B cell (primary cell): ENCODE measurements around the gene CEP89. TPM values are rescaled to one million over a fixed set of nuclear protein-coding genes. Genes with fewer than 3 reads are reported as not detected.
"Not testable (repeated sequence)": the region's sequence is repeated elsewhere in the genome, so short reads cannot be mapped to it uniquely, and the experiment has no call there.

Source experiments
- ATAC-seq: fragments of 200-7000 bp; cut with Tn5 transposase; one replicate; pipeline ENCODE4 v1.10.0; 2021; ENCODE audit warnings: low read depth, mild to moderate bottlenecking, moderate number of reproducible peaks, moderate library complexity
- CTCF ChIA-PET: fragments of 350-600 bp; sonication (Branson Sonifier 250); formaldehyde crosslinking; loops from one replicate; lab custom pipeline; 2021; ENCODE audit warnings: antibody characterized with exemption, inconsistent platforms; lab: Charles Lee
- POLR2A ChIA-PET: fragments of 350-600 bp; sonication (Branson Sonifier 250); formaldehyde crosslinking; loops from one replicate; lab custom pipeline; 2021; ENCODE audit warnings: antibody characterized with exemption; lab: Charles Lee
- DNase-seq: peaks from one replicate; pipeline ENCODE4 v3.0.0; 2013
- H2AFZ ChIP-seq: 2 replicates; pipeline ENCODE4 v1.6.1; 2012; ENCODE audit warnings: mild to moderate bottlenecking, low read depth, low read length; ENCODE audit not compliant: insufficient read depth, poor library complexity, severe bottlenecking
- H3K27ac ChIP-seq, 2 donors: 1 replicate in 1 of 2; 2 replicates in 1 of 2; pipeline ENCODE4 v1.5.1; 2012 to 2013; ENCODE audit warnings: low read length in 2 of 2, mild to moderate bottlenecking in 2 of 2, moderate library complexity in 1 of 2
- H3K27me3 ChIP-seq, 4 experiments: fragments of 200-600 bp in 1 of 4; sonication (generic) in 1 of 4; replicated peaks in 1 of 4; 1 replicate in 2 of 4; 2 replicates in 2 of 4; pipeline versions ENCODE4 v1.6.1 to v1.7.0; 2013 to 2016; ENCODE audit warnings: low read length in 3 of 4, mild to moderate bottlenecking in 2 of 4, mixed read lengths in 1 of 4, moderate library complexity in 1 of 4; ENCODE audit not compliant: insufficient read depth in 4 of 4, control insufficient read depth in 3 of 4; ENCODE audit errors: control extremely low read depth in 1 of 4
- H3K36me3 ChIP-seq, 2 experiments: replicated peaks in 1 of 2; 1 replicate in 1 of 2; 2 replicates in 1 of 2; pipeline versions ENCODE4 v1.6.1 to v1.7.1; 2013; ENCODE audit warnings: low read length in 1 of 2; ENCODE audit not compliant: insufficient read depth in 2 of 2, control insufficient read depth in 1 of 2; ENCODE audit errors: control extremely low read depth in 1 of 2, extremely low read depth in 1 of 2
- H3K4me1 ChIP-seq, 2 donors: fragments of 200-600 bp in 1 of 2; sonication (generic) in 1 of 2; 1 replicate in 1 of 2; 2 replicates in 1 of 2; pipeline versions ENCODE4 v1.5.1 to v1.6.1; 2013 to 2017; ENCODE audit warnings: low read length in 2 of 2; ENCODE audit not compliant: control insufficient read depth in 2 of 2, insufficient read depth in 2 of 2
- H3K4me2 ChIP-seq: replicated peaks from 2 replicates; pipeline ENCODE3; 2012; ENCODE audit warnings: mild to moderate bottlenecking, low read depth, low read length; ENCODE audit not compliant: poor library complexity, severe bottlenecking
- H3K4me3 ChIP-seq, 5 experiments: fragments of 200-600 bp in 1 of 5; sonication (generic) in 1 of 5; 1 replicate in 3 of 5; 2 replicates in 2 of 5; pipeline versions ENCODE4 v1.5.1 to v1.7.0; 2011 to 2016; ENCODE audit warnings: low read length in 4 of 5, mild to moderate bottlenecking in 4 of 5, low read depth in 2 of 5, control low read depth in 1 of 5, moderate library complexity in 1 of 5; ENCODE audit not compliant: insufficient read depth in 1 of 5; ENCODE audit errors: control extremely low read depth in 1 of 5, extremely low read depth in 1 of 5
- H3K79me2 ChIP-seq: fragments of 200-600 bp; sonication (generic); one replicate; pipeline ENCODE4 v1.6.0; 2016; ENCODE audit warnings: low read length; ENCODE audit not compliant: control insufficient read depth, insufficient read depth
- H3K9ac ChIP-seq: fragments of 200-600 bp; sonication (generic); 2 replicates; pipeline ENCODE4 v1.6.1; 2017; ENCODE audit warnings: mild to moderate bottlenecking, low read length, moderate library complexity
- H3K9me3 ChIP-seq, 3 donors: one replicate each; pipeline versions ENCODE4 v1.6.1 to v1.7.1; 2013; ENCODE audit warnings: low read length in 2 of 3; ENCODE audit not compliant: control insufficient read depth in 2 of 3, insufficient read depth in 1 of 3; ENCODE audit errors: control extremely low read depth in 1 of 3
- H4K20me1 ChIP-seq: 2 replicates; pipeline ENCODE4 v1.6.0; 2012; ENCODE audit warnings: mild to moderate bottlenecking, low read length; ENCODE audit not compliant: insufficient read depth, control insufficient read depth, poor library complexity, severe bottlenecking
- H3K27ac Mint-ChIP-seq: one replicate; pipeline ENCODE4 v1.8.0; 2021; ENCODE audit warnings: mixed read lengths
- H3K27me3 Mint-ChIP-seq: one replicate; pipeline ENCODE4 v1.8.0; 2021; ENCODE audit warnings: mixed read lengths
- H3K4me1 Mint-ChIP-seq: one replicate; pipeline ENCODE4 v1.8.0; 2021; ENCODE audit warnings: mixed read lengths
- H3K4me3 Mint-ChIP-seq: one replicate; pipeline ENCODE4 v1.8.0; 2021; ENCODE audit warnings: mixed read lengths
- H3K9me3 Mint-ChIP-seq: one replicate; pipeline ENCODE4 v1.8.0; 2022; ENCODE audit warnings: mixed read lengths; ENCODE audit not compliant: insufficient read depth
- EZH2 ChIP-seq: IDR thresholded peaks from 2 replicates; pipeline ENCODE4 v1.6.1; 2012; ENCODE audit warnings: borderline replicate concordance, low read depth, mild to moderate bottlenecking, moderate library complexity, low read length; ENCODE audit not compliant: insufficient read depth, poor library complexity, severe bottlenecking
- WGBS: methylation state at CpG from one replicate; pipeline ENCODE4 v1.1.5; 2013; ENCODE audit warnings: missing lambda C conversion rate; ENCODE audit not compliant: insufficient coverage; 5-methylcytosine and 5-hydroxymethylcytosine counted together
- intact Hi-C: fragments of 100-400 bp; cut with micrococcal nuclease; formaldehyde crosslinking; loops from one replicate; pipeline ENCODE4 v1.10.0; 2022
- polyA plus RNA-seq: library from polyadenylated mRNA; depleted of rRNA; stranded (reverse); fragments of >200 nt; gene quantifications from 2 replicates; pipeline ENCODE4 v1.2.3, GENCODE V29; 2012
- total RNA-seq, 2 donors: library from RNA; stranded (reverse); fragments of 120-200 nt in 1 of 2; gene quantifications; 1 replicate in 1 of 2; 2 replicates in 1 of 2; pipeline versions ENCODE4 v1.2.3 to v1.2.4, GENCODE V29; 2013 to 2022
- TF ChIP-seq, protein P1 (sequence below): fragments of 200-600 bp; IDR thresholded peaks from one replicate; pipeline ENCODE4 v1.8.0; 2022; ENCODE audit warnings: antibody characterized with exemption, mild to moderate bottlenecking

Gene CEP89
- total and polyA plus RNA-seq, 2 donors (not counting 1 experiment from before 2014, with no cell fraction given): 10.2 to 38.6 TPM

DNA sequence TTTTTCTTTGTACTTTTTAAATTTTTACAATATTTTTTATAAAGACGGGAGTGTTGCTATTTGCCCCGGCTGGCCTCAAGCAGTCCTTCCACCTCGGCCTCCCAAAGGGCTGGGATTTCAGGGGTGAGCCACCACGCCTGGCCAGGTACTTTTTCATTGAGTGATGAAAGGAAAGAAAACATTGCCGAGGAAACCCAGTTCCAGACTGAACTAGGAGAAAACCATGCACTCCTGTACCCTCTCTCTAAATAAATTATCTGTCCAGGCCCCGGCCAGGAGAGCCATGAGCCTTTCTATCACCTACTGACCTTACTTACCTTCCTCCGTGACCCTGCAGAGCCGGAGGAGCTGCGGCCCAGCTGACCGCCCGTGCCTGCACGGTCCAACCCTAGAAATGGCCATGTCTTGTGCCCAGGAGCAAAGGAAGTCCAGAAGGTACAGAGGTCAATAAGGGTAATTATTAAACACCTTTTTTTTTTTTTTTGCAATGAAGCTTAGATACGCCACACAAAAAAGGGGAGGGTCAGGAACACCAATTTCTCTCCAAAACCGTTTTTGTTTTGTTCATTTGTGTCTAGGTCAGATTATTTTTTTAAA is 102.3 kb downstream of the CEP89 start, which contains the start of gene SLC7A9:
Gene SLC7A9 (minus strand): TSS at position 399 of the 597 bp plus-strand sequence. CDS start 1,233 bp downstream, outside the sequence.
- Mint-ChIP-seq H3K4me3 (no peak within 1 kb of the TSS), H3K27ac (no peak within 1 kb of the TSS), H3K27me3 (no peaks in the 10 kb centered on the region), H3K4me1 (no peaks in the 10 kb centered on the region), H3K9me3 (no peaks in the 10 kb centered on the region)
- Histone ChIP-seq H3K36me3 (no peaks in the 10 kb centered on the region), H3K4me3 (no peak within 1 kb of the TSS), H3K27ac (no peak within 1 kb of the TSS), H3K4me2 (no peak within 1 kb of the TSS), H3K9ac (no peak within 1 kb of the TSS), H3K9me3 (no peaks in the 10 kb centered on the region), H4K20me1 (no peaks in the 10 kb centered on the region), H3K79me2 (no peaks in the 10 kb centered on the region), H3K27me3 (no peaks in the 10 kb centered on the region), H2AFZ (no peak within 1 kb of the TSS), H3K4me1 (no peaks in the 10 kb centered on the region)
- WGBS: 92% methylated on average over 2 of the region's 14 CpGs
- no peak for ATAC-seq
- POLR2A ChIA-PET: no interaction called here
- TF ChIP-seq, protein P1, sequence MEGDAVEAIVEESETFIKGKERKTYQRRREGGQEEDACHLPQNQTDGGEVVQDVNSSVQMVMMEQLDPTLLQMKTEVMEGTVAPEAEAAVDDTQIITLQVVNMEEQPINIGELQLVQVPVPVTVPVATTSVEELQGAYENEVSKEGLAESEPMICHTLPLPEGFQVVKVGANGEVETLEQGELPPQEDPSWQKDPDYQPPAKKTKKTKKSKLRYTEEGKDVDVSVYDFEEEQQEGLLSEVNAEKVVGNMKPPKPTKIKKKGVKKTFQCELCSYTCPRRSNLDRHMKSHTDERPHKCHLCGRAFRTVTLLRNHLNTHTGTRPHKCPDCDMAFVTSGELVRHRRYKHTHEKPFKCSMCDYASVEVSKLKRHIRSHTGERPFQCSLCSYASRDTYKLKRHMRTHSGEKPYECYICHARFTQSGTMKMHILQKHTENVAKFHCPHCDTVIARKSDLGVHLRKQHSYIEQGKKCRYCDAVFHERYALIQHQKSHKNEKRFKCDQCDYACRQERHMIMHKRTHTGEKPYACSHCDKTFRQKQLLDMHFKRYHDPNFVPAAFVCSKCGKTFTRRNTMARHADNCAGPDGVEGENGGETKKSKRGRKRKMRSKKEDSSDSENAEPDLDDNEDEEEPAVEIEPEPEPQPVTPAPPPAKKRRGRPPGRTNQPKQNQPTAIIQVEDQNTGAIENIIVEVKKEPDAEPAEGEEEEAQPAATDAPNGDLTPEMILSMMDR: no peak
- no peak for TF ChIP-seq EZH2
- intact Hi-C loops: no loop called here
- DNase-seq: no peak
- CTCF ChIA-PET: no interaction called here

DNA sequence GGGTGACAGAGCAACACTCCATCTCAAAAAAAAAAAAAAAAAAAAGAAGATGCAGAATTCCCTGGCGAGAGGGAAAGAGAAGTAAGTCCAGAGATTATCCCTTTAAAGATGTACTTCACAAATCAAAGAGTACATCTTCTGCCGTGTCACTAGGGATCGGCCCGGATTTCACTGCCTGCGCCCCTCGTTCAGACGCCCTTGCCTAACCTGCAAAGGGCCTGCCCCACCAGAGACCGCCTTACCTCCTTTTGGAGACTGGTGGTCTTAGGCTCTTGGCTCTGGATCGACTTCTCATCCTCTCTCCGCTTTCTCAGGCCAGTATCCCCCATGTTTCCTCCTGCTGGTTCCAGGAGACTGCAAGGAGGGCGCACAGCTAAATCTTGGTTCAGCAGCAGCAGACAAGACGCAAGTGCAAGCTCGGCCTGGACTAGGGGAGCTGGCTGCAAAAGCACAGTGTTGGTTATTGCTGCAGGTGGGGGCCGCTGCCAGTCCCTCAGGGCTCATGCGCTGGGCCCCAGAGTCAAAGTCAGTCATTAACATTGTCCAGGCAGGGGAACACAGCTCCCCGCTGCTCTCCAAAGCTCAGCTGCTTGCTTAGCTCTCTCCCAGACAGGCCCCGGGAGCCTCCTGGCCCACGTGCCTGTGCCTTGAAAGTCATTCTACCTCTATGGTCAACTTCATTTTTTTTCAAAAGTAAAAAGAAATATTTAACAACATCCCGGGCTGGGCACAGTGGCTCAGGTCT is 103.4 kb downstream of the CEP89 start:
- no peaks in the 10 kb centered on the region for H3K9me3 Mint-ChIP-seq
- no peak for TF ChIP-seq EZH2
- TF ChIP-seq, protein P1: no peak
- Histone ChIP-seq H3K27ac (no peak overlapping the region), H3K4me3 (no peak overlapping the region), H3K36me3 (no peaks in the 10 kb centered on the region), H4K20me1 (no peaks in the 10 kb centered on the region), H3K79me2 (no peaks in the 10 kb centered on the region), H3K27me3 (no peaks in the 10 kb centered on the region), H3K4me1 (no peaks in the 10 kb centered on the region), H3K9ac (no peak overlapping the region), H3K9me3 (no peaks in the 10 kb centered on the region), H3K4me2 (no peak overlapping the region), H2AFZ (no peak overlapping the region)
- POLR2A ChIA-PET: no interaction called here
- H3K4me1 Mint-ChIP-seq: no peaks in the 10 kb centered on the region
- H3K27me3 Mint-ChIP-seq: no peaks in the 10 kb centered on the region
- no peak for ATAC-seq
- H3K27ac Mint-ChIP-seq: no peak overlapping the region
- no peak for DNase-seq
- intact Hi-C loops: no loop called here
- no peak overlapping the region for H3K4me3 Mint-ChIP-seq
- 95% methylated on average over 18 of the region's 19 CpGs for WGBS
- CTCF ChIA-PET: no interaction called here

DNA sequence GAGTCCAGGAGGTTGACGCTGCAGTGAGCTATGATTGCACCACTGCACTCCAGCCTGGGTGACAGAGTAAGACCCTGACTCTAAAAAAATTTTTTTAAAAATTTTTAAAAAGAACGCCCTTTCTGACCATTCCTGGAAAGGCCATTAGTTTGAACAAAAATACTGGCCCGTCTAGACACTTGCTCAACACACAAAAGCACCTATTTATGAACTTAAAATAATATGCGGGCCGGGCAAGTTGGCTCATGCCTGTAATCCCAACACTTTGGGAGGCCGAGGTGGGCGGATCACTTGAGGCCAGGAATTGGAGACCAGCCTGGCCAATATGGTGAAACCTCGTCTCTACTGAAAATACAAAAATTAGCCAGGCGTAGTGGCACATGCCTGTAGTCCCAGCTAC is 104.3 kb downstream of the CEP89 start:
- H3K9me3 Mint-ChIP-seq, H4K20me1 ChIP-seq, H3K27ac ChIP-seq, CTCF ChIA-PET, H3K79me2 ChIP-seq, H3K4me3 ChIP-seq, H3K9me3 ChIP-seq, H3K4me1 ChIP-seq, POLR2A ChIA-PET, H3K27me3 Mint-ChIP-seq, ATAC-seq, H3K4me1 Mint-ChIP-seq, H3K4me3 Mint-ChIP-seq, DNase-seq, H3K36me3 ChIP-seq, H3K4me2 ChIP-seq, H3K9ac ChIP-seq, H3K27ac Mint-ChIP-seq, H2AFZ ChIP-seq, intact Hi-C loops, H3K27me3 ChIP-seq: not testable (repeated sequence)
- WGBS: 94% methylated on average over 7 of the region's 9 CpGs
